HG02678 (cell line): Measurements from ENCODE around the gene SLC22A3.
"Not testable (repeated sequence)": the region's sequence is repeated elsewhere in the genome, so short reads cannot be mapped to it uniquely, and the experiment has no call there.

Source experiments
- ATAC-seq: cut with Tn5 transposase; IDR thresholded peaks from one replicate; pipeline ENCODE4 v1.9.1; 2021; ENCODE audit warnings: mild to moderate bottlenecking, moderate library complexity; ENCODE audit not compliant: unreplicated experiment

Gene SLC22A3

DNA sequence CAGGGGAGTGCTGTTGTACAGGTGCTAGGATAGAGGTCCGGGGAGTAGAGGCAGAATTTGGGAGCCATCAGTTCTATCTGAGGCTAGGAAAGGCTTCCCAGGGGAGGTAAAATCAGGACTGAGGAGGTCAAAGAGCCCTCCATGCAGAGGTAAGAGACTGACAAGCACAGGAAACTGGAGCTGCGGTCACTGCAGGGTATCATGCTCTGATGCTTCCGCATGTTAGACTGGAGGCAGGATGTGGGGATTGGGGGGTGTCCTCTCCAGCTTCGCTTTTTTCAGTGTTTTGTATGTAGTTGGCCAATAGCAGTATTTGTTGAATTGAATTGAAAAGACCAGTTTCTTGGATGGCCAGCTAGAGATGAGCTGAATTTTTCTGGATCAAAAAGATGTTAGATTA, 87.8 kb downstream of the SLC22A3 start:
- no peak for ATAC-seq

DNA sequence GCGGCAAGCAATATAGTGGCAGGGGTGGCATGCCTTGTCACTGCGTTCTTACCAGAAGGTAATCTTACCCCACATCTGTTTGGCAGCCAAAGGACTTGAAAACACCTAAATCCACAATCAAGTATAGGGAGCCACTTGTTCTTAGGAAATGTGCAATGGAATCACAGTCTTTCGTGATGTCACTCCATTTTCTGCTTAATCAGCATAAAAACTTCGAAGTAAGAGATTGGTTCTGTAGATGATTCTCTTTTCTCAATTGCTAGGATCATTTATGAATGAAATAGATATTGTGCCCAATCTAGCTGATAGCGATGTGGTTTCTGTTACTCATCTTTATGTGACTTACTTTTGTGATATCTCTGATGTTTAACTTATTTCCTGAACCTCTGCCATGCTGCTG, 89.0 kb downstream of the SLC22A3 start:
- ATAC-seq, result no peak

DNA sequence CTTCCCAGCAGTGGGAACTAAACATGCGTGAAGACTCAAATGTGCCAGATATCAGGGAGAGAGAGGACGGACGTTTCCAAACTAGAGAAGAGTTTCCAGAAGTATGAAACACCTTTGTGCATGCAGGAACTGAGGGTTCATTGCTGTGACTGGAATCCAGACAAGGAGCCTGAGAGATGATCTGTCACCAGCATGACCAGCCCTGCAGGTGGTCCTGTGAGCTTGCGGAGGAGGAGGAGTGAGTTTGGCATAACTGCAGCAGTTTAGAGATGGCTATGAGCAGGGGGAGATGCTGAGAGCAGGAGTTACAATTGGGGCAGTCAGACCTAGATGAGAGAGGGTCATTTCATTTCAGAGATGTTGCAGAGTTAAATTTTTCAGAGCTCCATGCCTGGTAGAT, 89.6 kb downstream of the SLC22A3 start:
- no peak for ATAC-seq

DNA sequence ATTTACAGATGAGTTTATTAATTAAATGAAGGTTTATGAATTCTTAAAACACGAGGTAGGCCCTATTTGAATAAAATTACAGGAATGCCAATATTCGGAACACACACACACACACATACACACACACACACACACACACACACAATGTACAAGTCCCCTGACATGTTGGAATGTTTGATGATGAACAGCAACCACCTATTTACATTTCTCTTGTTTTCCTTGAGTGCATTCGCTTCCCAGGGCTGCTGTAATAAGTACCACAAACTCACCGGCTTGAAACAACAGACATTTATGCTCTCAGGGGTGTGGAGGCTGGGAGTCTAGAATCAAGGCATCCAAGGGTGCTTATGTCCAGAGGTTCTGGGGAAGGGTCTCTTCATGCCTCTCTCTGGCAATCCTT, 90.3 kb downstream of the SLC22A3 start:
- no peak for ATAC-seq

DNA sequence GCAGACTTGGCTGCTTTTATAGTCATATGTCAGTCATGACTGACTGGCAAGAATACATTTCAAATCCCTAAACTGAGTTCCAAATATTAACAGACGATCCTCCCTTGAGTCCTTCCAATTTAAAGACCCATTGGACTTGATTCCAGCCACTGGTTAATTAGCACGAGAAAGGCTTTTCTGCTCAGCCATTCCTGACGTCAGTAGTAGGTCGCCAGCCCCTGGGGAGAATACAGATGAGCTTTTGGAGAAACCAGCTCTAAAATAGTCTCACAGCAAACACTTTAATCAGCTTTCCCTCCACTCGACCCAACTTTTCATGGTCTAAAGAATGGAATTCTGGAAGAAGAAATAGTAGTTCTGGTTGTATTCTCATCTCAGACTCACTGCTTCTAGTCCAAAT, 91.6 kb downstream of the SLC22A3 start:
- ATAC-seq, result no peak

DNA sequence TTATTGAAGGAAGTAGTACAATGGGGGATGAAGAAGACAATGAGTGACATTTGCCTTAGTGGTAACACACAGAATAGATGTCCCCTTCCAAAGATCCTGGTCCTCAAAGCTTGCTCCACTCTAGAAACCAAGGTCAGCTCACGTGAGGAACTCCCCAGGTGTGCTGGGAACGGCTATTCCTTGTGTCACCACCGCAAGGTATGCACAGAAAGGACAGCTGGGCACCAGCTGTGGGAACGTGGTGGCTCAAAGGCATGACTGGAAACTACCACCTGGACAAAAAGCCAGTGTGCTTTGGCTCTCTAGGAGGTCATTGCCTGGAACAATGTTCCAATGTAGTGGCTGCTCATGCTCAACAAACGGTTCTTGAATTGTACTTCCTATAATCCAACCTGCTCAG, 94.0 kb downstream of the SLC22A3 start:
- ATAC-seq, result no peak

DNA sequence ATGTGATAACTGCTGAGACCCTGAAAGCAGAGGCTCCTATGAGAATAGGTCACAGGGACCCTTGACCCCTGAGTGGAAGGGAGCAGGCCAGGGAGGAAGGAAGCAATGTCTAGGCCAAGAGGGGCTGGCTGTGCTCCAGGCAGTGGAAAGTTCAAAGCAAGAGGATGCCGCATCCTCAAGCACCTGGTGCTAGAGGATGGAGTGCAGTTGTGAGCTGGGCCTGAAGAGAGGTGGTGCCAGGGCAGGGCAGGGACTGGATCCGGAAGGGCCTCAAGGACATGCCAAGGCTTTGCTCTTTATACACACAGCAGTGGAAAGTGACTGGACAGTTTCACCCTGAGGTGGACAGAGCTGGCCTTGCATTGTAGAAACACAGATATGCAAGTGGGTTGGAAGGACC, 97.0 kb downstream of the SLC22A3 start:
- ATAC-seq, result no peak

DNA sequence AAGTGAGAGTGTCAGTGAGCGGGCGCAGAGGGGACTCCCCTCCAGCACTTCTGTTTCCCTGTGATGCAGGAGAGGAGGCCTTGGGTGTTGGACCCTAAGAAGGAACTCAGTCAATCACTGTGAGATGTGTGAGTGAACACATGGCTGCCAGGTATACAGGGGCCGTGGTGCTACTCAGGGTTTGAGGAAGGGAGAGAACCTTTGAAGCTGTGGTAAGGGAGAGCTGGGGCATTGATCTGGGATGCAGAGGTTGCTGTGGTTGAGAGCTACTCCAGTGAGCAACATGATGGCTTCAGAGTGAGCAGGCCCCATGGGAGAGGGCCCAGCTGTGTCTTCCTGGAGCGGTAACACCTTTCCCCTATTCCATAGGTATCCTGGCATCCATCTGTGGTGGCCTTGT, 99.2 kb downstream of the SLC22A3 start:
- no peak for ATAC-seq

DNA sequence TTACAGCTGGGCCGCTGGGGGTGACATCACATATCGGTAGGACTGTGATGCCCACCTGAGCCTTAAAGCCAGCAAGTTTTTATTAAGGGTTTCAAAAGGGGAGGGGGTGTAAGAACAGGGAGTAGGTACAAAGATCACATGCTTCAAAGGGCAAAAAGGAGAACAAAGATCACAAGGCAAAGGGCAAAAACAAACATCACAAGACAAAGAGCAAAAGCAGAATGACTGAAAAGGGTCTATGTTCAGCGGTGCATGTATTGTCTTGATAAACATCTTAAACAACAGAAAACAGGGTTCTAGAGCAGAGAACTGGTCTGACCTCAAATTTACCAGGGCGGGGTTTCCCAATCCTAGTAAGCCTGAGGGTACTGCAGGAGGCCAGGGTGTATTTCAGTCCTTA, 101.6 kb downstream of the SLC22A3 start:
- ATAC-seq, result not testable (repeated sequence)

DNA sequence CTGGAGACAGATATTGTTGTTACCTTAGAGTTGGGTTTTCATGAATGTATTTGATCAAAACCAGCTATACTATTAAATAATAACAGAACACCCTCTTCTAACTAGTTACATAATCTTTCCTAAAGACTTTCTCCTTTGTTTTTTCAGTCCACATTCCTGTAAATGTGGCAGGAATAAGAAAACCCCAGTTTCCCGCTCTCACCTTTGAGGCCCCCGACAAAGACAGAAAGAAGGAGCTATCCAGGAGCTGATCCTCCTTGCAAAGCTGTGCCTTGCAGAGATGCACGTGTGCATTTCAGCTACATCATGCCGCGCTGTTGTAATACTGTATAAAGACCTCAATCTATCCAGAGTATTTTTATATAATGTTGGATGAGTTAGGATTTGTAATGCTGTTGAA, 102.7 kb downstream of the SLC22A3 start:
- no peak for ATAC-seq

DNA sequence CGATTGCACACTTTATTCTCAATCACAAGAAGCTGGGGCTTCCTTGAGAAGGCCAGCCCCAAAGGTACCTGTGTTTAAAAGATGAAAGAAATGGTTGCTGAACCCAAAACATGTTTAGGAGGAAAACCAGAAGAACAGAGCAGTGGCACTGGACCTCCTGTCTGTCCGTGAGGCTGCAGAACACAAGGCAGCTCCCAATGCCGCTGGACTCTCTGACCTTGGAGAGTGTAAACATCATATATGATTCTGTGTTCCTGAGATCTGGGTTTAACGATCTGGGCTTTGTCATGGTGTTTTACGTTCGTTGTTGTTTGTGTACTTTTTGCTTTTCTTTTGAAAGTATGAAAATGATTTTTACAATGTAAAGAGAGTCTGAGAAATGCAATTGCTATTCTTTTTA, 106.1 kb downstream of the SLC22A3 start:
- ATAC-seq, result no peak

DNA sequence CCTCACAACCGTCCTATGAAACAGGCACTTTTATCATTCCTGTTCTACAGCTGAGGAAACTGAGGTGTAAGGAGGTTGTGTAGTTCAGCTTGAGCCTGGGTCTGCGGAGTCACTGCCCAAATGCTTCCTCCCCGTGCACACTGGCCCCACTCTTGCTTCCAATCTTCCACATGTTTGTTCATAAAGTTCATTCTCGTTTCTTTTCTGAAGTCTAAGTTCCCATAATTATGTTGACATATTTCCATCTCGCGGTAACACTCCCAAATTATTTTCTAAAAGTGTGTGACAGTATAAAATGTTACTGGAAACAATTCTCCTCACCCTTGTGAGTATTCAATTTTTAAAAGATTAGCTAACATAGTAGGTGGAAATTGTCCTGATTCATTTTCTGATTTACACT, 106.9 kb downstream of the SLC22A3 start:
- ATAC-seq, result no peak

DNA sequence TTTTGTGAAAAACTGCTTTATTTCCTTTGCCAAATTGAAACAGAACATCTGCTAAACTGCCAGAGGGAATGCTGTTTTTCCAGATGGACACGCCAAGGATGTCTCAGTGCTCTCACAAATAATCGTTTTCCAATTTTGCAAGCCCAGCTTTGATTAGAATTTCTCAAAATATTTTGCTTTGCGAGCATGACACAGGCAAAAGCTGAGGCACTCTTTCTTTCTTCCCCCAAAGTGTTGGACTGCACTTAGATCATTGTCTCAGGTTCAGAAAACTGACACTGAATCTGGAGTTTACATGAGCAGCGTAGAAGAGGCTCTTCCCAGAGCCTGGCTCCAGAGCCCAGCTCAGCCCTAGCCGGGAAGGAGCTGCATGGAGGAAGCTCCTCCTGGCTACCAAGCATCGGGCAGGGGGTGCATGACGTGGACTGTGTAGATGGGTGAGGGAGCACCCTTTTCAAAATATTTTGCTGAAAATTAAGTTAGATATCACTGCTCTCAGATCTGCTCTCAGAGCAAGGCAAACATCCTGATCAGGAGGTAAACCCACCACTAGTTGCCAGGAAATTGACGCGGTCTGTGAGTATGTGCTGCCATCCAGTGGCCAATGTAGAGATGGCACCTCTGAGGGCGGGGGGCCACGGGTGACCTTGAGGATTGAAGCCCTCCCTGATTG, 107.5 kb downstream of the SLC22A3 start:
- peak; percentile 76 for ATAC-seq

DNA sequence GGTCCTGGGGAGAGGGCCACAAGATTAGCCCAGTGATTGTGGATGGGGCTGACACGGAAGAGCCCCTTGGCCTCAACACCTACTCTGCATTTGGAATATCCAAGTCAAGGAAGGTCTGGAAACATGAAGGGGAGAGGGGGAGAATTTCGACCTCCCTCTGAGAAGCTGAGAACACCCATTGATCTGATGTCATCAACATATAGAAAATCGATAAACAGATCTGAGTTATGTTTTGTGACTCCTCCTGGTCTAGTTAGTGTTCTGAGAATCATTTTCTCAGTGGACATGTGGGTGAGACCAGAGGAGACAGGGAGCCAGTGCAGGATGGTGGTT, 108.0 kb downstream of the SLC22A3 start:
- ATAC-seq, result no peak

DNA sequence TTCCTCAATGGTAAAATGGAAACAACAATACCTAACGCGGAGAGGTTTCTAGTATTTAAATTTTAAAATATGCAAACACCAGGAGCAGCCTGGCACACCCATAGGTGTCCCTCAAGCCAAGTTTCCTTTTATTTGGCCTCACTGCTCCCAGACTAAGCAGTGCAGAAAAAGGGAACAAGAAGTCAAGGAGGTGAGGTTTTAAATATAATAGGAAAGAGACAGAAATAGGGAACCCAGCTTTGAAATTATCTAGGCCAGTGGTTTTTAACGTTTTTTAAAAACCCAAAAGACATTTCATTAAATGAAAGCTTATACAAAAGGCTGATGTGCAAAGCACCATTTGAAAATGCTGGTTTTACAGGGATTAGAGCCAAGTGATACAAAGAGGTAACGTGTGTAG, 109.6 kb downstream of the SLC22A3 start:
- ATAC-seq, result no peak

DNA sequence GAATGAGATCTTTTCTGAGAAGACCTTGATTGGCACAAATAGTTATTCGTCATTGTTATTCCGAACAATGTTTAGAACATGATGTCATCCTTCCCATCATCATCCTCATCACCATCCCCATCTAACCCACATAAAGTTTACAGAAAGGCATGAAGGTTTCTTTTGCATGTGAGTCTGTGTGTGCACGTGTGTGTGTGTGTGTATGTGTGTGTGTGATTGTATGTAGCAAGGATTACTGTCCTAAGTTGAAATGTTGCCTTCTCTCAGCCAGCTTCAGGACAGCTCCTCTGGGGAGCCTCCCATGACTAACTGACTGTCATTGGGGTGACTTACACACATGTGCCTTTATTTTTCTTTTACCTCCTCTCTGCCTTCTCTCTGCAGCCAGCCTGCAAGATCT, 113.5 kb downstream of the SLC22A3 start:
- no peak for ATAC-seq

DNA sequence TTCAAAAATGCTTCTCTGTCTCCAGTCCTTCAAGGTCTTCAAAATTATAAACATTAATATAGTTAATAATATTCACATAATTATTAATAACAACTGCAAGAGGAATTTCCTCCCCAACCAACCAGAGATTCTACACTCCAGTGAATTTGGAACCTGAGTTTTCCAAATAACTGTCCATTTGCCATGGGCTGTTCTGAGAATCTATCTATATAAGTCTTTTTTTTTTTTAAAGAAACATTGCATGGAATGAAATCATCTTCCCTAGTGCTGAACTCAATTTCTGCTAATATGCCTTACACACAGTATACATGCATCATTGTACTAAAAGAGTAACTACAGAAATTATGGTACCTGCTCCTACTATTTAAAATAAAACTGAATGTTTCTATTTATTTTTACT, 113.9 kb downstream of the SLC22A3 start:
- ATAC-seq, result peak; percentile 9

DNA sequence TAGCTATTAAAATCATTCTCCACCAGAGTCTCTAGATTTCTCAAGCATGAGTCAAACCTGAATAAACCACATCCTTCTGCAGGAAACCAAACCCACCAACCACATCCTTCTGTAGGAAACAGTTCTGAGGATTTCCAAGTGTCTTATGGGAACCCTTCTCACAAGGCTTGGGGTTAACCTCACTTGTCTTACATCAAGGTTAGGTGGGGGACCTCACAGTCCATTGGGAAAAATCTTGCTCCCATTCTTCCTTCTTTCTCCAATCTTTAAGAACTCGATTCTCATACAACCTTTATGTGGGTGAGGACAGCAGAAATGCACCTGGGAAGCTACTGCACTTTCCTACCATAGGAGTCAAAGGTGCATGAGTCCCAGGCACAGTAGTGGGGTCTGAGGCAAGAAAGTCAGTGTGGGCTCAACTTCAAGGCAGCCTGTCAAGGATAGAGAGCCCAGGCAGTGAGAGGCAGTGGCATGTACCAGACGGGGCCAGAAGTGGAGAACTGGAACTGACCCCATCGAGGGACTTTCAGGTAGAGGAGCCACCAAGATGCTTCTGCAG, 114.5 kb downstream of the SLC22A3 start:
- peak; percentile 94 for ATAC-seq

DNA sequence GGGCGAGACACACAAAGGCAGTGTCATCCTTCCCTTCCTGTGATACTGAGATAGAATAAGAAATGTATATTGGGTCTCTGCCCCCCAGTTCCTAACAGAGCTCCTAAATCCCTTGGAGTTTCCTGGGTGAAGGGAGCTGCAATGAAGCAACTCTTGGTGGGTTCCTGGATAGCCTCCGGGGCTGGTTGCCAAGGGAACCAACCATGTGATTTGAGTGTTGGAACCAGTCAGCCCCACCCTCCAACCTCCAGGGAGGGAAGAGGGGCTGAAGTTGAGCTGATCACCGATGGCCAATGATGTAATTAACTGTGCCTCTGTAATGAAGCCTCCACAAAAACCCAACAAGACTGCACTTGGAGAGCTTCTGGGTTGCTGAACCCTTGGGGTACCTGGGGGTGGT, 116.6 kb downstream of the SLC22A3 start:
- ATAC-seq, result no peak

DNA sequence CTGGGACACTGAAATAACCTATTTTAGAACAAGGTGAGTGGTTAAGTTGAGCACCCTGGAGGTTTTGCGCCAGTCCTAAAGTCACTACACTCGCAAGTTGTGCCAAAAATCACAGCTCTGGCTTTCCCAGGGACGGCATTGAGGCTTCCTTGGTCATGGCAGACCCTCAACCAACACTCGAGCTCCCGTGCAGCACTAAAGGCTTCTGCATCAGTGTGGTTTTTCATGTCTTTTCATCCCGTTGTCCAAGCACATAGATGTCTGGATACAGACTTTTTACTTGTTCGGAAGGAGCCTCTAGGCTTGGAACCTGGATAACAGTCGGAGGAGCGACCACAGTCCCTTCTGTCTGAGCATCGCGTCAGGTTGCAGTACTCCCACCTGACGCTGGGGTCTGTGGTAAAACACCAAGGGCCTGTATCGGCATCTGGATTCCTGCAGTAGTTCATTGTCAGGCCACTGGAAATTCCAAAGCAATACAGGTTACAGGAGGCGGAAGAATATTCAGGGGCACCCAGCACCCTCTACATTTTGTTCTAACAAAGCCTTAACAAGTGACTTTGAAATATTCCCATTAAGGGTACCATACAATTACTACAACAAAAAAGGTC, 119.2 kb downstream of the SLC22A3 start:
- not testable (repeated sequence) for ATAC-seq

DNA sequence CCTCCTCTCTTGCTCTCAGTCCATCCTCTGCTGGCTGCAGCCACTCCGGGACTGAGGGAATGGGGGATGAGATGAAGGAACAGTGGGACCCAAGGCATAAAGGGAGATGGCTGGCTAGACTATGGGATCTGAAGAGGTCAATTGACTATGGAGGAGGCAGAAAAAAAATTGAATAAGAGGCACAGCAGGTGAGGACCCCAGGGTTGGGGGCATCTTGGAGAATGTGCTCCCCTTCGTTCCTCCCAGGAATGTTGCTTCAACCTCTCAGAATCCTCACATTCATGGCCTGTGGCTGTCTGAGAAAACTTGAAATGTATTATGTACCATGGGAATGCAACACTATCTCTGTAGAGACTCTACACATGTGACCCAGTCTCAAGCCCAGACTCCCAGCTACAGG, 121.0 kb downstream of the SLC22A3 start:
- no peak for ATAC-seq

DNA sequence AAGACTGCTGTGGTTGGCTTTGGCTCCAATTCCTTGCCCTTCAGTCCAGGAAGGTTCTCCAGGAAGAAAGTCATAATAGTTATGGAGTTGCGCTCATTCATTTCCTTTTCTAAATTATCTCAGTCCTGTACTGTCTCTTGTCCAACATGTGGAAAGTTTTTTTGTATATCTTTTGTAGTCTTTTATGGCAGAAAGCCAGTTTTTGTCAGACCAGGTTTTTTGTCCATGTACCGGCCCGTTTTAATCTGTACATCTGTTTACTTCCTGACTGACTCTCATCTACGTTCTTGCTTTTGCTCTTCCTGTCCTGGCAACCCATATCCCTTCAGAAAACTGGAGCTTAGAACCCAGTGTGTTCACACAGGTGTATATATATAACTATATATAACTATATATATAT, 127.9 kb downstream of the SLC22A3 start:
- not testable (repeated sequence) for ATAC-seq

DNA sequence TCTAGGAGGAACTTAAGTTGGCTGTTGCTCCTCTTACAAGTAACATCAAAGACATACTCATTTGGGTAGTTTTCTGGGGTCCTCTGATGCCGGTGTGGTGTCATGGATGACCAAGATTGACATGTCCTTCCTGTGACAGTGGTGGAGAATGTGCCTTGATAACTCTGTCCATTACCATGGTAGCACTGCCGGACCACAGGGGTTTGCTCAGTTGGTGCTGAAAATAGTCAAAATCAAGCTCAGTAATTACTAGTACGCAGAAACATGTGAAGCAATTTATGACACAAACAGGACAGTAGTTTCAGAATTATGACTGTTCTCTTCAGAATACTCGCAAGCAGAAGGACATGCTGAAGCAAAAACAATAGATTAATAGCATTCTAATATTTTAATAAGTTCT, 128.9 kb downstream of the SLC22A3 start:
- ATAC-seq, result not testable (repeated sequence)
